ENCODE measurements around the gene UBE2E1.

- no peak for TF ChIP-seq CTCF (IDR thresholded peaks at IDR 0.05)
- no peak for TF ChIP-seq POLR2A (IDR thresholded peaks at IDR 0.05)
- TF ChIP-seq POLR2AphosphoS5 (IDR thresholded peaks at IDR 0.05) = no peak
- TF ChIP-seq EP300 (IDR thresholded peaks at IDR 0.05) = no peak
Measured at GRCh38 chr3:23864931-23865330, 59.2 kb downstream of the UBE2E1 start.

Data from gastroesophageal sphincter (tissue), 3 donors.